Liver (tissue), 3 donors: ENCODE results near the gene CRYBG2.
"Not testable (repeated sequence)": the region's sequence is repeated elsewhere in the genome, so short reads cannot be mapped to it uniquely, and the experiment has no call there.

ENCODE experiments used
- EGR1 ChIP-seq, 2 donors: IDR thresholded peaks; 2 replicates each; pipeline ENCODE4 v1.6.1; 2016 to 2018; ENCODE audit warnings: antibody characterized with exemption in 2 of 2, low read depth in 2 of 2
- FOXA1 ChIP-seq: IDR thresholded peaks from 2 replicates; pipeline ENCODE4 v1.6.1; 2016; ENCODE audit warnings: antibody characterized with exemption
- GABPA ChIP-seq, 2 donors: IDR thresholded peaks in 1 of 2; conservative IDR thresholded peaks in 1 of 2; 2 replicates each; pipeline ENCODE4 v1.6.1; 2016; ENCODE audit warnings: antibody characterized with exemption in 2 of 2, mild to moderate bottlenecking in 1 of 2, moderate library complexity in 1 of 2
- HNF4A ChIP-seq, 2 donors: conservative IDR thresholded peaks; 2 replicates each; pipeline ENCODE4 v1.6.1; 2016; ENCODE audit warnings: antibody characterized with exemption in 2 of 2, mild to moderate bottlenecking in 2 of 2
- HNF4G ChIP-seq: IDR thresholded peaks from 2 replicates; pipeline ENCODE4 v1.6.1; 2016; ENCODE audit warnings: antibody characterized with exemption
- RAD21 ChIP-seq, 2 donors: IDR thresholded peaks; 2 replicates each; pipeline ENCODE4 v1.6.1; 2016; ENCODE audit warnings: antibody characterized with exemption in 2 of 2, mild to moderate bottlenecking in 2 of 2
- RXRA ChIP-seq, 2 donors: IDR thresholded peaks; 2 replicates each; pipeline ENCODE4 v1.6.1; 2017 to 2018; ENCODE audit warnings: antibody characterized with exemption in 2 of 2, mild to moderate bottlenecking in 1 of 2
- TAF1 ChIP-seq: conservative IDR thresholded peaks from 2 replicates; pipeline ENCODE4 v1.6.1; 2016; ENCODE audit warnings: antibody characterized with exemption, mild to moderate bottlenecking
- YY1 ChIP-seq: IDR thresholded peaks from 2 replicates; pipeline ENCODE4 v1.6.1; 2016; ENCODE audit warnings: antibody characterized with exemption, mild to moderate bottlenecking
- TF ChIP-seq, protein P1 (sequence below): fragments of 150-350 bp; IDR thresholded peaks from 2 replicates; pipeline ENCODE4 v1.5.1; 2017; ENCODE audit warnings: improper control_type of control experiment, low read depth, low read length; ENCODE audit not compliant: missing input control
- TF ChIP-seq, protein P2 (sequence below): IDR thresholded peaks from 2 replicates; pipeline ENCODE4 v1.6.1; 2016; ENCODE audit warnings: antibody characterized with exemption
- TF ChIP-seq, protein P3 (sequence below): IDR thresholded peaks from 2 replicates; pipeline ENCODE4 v1.6.1; 2016; ENCODE audit warnings: antibody characterized with exemption
- TF ChIP-seq, protein P4 (sequence below): IDR thresholded peaks from 2 replicates; pipeline ENCODE4 v1.6.1; 2016; ENCODE audit warnings: antibody characterized with exemption
- TF ChIP-seq, protein P5 (sequence below): IDR thresholded peaks from 2 replicates; pipeline ENCODE4 v1.6.1; 2016; ENCODE audit warnings: antibody characterized with exemption, mild to moderate bottlenecking
- donor health status: healthy.
- donor health status: healthy.

DNA sequence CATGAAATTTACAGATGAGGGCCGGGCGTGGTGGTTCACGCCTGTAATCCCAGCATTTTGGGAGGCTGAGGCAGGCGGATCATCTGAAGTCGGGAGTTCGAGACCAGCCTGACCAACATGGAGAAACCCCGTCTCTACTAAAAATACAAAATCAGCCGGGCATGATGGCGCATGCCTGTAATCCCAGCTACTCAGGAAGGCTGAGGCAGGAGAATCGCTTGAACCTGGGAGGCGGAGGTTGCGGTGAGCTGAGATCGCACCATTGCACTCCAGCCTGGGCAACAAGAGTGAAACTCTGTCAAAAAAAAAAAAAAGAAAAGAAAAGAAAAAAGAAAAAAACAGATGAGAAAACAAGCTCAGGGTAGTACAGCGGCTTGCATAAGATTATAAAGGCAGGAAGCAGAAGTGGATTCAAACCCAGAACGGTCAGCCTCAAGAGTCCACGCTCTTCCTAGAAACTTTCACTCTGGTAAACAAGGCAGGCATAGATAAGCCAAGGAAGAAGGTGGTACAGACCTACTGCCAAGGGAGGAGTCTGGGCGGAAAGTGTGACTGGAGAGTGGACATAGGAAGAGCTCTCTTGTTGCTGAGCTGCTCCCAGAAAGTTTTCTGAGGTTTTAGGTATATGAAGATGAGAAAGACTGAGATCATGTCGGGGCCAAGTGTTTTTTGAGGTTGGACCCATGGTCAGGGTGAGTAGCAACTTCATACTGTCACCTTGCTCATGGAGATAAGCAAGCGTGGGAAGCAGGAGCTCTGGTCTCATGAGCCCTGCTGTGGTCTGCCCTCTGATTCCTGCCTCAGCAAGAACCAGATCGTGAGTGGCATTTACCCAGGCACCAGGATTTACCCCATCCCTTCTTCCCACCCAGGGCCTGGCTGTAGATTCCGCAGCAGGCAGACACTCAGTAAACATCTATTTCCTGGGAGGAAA lies 45.7 kb downstream of the CRYBG2 start:
- TF ChIP-seq, protein P1, sequence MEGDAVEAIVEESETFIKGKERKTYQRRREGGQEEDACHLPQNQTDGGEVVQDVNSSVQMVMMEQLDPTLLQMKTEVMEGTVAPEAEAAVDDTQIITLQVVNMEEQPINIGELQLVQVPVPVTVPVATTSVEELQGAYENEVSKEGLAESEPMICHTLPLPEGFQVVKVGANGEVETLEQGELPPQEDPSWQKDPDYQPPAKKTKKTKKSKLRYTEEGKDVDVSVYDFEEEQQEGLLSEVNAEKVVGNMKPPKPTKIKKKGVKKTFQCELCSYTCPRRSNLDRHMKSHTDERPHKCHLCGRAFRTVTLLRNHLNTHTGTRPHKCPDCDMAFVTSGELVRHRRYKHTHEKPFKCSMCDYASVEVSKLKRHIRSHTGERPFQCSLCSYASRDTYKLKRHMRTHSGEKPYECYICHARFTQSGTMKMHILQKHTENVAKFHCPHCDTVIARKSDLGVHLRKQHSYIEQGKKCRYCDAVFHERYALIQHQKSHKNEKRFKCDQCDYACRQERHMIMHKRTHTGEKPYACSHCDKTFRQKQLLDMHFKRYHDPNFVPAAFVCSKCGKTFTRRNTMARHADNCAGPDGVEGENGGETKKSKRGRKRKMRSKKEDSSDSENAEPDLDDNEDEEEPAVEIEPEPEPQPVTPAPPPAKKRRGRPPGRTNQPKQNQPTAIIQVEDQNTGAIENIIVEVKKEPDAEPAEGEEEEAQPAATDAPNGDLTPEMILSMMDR: not testable (repeated sequence)
- TF ChIP-seq RAD21 (IDR thresholded peaks at IDR 0.05); GABPA (IDR thresholded peaks at IDR 0.05 in 1 of 2, conservative IDR thresholded peaks at IDR 0.05 in 1 of 2); TAF1; FOXA1; HNF4G; EGR1 (IDR thresholded peaks at IDR 0.05; ENCODE audit: low read depth in 2 of 2); RXRA (IDR thresholded peaks at IDR 0.05); YY1; HNF4A (conservative IDR thresholded peaks at IDR 0.05): not testable (repeated sequence)
- TF ChIP-seq, protein P2, sequence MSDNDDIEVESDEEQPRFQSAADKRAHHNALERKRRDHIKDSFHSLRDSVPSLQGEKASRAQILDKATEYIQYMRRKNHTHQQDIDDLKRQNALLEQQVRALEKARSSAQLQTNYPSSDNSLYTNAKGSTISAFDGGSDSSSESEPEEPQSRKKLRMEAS: not testable (repeated sequence)
- TF ChIP-seq, protein P3, sequence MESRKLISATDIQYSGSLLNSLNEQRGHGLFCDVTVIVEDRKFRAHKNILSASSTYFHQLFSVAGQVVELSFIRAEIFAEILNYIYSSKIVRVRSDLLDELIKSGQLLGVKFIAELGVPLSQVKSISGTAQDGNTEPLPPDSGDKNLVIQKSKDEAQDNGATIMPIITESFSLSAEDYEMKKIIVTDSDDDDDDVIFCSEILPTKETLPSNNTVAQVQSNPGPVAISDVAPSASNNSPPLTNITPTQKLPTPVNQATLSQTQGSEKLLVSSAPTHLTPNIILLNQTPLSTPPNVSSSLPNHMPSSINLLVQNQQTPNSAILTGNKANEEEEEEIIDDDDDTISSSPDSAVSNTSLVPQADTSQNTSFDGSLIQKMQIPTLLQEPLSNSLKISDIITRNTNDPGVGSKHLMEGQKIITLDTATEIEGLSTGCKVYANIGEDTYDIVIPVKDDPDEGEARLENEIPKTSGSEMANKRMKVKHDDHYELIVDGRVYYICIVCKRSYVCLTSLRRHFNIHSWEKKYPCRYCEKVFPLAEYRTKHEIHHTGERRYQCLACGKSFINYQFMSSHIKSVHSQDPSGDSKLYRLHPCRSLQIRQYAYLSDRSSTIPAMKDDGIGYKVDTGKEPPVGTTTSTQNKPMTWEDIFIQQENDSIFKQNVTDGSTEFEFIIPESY: not testable (repeated sequence)
- TF ChIP-seq, protein P4, sequence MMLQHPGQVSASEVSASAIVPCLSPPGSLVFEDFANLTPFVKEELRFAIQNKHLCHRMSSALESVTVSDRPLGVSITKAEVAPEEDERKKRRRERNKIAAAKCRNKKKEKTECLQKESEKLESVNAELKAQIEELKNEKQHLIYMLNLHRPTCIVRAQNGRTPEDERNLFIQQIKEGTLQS: not testable (repeated sequence)
- TF ChIP-seq, protein P5, sequence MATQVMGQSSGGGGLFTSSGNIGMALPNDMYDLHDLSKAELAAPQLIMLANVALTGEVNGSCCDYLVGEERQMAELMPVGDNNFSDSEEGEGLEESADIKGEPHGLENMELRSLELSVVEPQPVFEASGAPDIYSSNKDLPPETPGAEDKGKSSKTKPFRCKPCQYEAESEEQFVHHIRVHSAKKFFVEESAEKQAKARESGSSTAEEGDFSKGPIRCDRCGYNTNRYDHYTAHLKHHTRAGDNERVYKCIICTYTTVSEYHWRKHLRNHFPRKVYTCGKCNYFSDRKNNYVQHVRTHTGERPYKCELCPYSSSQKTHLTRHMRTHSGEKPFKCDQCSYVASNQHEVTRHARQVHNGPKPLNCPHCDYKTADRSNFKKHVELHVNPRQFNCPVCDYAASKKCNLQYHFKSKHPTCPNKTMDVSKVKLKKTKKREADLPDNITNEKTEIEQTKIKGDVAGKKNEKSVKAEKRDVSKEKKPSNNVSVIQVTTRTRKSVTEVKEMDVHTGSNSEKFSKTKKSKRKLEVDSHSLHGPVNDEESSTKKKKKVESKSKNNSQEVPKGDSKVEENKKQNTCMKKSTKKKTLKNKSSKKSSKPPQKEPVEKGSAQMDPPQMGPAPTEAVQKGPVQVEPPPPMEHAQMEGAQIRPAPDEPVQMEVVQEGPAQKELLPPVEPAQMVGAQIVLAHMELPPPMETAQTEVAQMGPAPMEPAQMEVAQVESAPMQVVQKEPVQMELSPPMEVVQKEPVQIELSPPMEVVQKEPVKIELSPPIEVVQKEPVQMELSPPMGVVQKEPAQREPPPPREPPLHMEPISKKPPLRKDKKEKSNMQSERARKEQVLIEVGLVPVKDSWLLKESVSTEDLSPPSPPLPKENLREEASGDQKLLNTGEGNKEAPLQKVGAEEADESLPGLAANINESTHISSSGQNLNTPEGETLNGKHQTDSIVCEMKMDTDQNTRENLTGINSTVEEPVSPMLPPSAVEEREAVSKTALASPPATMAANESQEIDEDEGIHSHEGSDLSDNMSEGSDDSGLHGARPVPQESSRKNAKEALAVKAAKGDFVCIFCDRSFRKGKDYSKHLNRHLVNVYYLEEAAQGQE: not testable (repeated sequence)
